Adrenal gland (tissue), 5 donors: ENCODE results near the gene VAMP4.

Source experiments
- POLR2A ChIP-seq, 2 donors: fragments of 450-650 bp; IDR thresholded peaks; one replicate each; pipeline ENCODE4 v1.6.1; 2017; ENCODE audit warnings: antibody characterized with exemption in 2 of 2, mild to moderate bottlenecking in 2 of 2, moderate library complexity in 1 of 2
- TF ChIP-seq, protein P1 (sequence below), 6 experiments: fragments of 450-650 bp in 4 of 6; fragments of 200-600 bp in 2 of 6; sonication (generic) in 1 of 6; IDR thresholded peaks; 1 replicate in 5 of 6; 2 replicates in 1 of 6; pipeline versions ENCODE4 v1.5.1 to v1.8.0; 2016 to 2021; ENCODE audit warnings: antibody characterized with exemption in 6 of 6, mild to moderate bottlenecking in 2 of 6, moderate library complexity in 1 of 6
- donor health status: DM: no; HTN: no; CAD: no.

- TF ChIP-seq POLR2A (IDR thresholded peaks at IDR 0.05), result no peak
- TF ChIP-seq, protein P1, sequence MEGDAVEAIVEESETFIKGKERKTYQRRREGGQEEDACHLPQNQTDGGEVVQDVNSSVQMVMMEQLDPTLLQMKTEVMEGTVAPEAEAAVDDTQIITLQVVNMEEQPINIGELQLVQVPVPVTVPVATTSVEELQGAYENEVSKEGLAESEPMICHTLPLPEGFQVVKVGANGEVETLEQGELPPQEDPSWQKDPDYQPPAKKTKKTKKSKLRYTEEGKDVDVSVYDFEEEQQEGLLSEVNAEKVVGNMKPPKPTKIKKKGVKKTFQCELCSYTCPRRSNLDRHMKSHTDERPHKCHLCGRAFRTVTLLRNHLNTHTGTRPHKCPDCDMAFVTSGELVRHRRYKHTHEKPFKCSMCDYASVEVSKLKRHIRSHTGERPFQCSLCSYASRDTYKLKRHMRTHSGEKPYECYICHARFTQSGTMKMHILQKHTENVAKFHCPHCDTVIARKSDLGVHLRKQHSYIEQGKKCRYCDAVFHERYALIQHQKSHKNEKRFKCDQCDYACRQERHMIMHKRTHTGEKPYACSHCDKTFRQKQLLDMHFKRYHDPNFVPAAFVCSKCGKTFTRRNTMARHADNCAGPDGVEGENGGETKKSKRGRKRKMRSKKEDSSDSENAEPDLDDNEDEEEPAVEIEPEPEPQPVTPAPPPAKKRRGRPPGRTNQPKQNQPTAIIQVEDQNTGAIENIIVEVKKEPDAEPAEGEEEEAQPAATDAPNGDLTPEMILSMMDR (IDR thresholded peaks at IDR 0.05), result peak in 1 of 6 experiments; percentile 11
These were observed 38.8 kb upstream of the VAMP4 start for GRCh38 chr1:171780583-171781175.
